GM19328 (cell line): ENCODE results near the gene SRGAP1.

ENCODE experiments used
- ATAC-seq: cut with Tn5 transposase; IDR thresholded peaks from one replicate; pipeline ENCODE4 v1.9.1; 2021; ENCODE audit warnings: mild to moderate bottlenecking, moderate library complexity; ENCODE audit not compliant: unreplicated experiment

Gene SRGAP1

GRCh38 chr12:63844391-63845341 lies at the start of gene SRGAP1:
Gene SRGAP1 (plus strand): TSS chr12:63844700. CDS start chr12:63844817, 117 bp downstream.
- peak; percentile 22 for ATAC-seq

GRCh38 chr12:63795032-63795687 lies 49.3 kb upstream of the SRGAP1 start:
- no peak for ATAC-seq

GRCh38 chr12:63795944-63796343 lies 48.6 kb upstream of the SRGAP1 start:
- no peak for ATAC-seq

GRCh38 chr12:63802012-63802608 lies 42.4 kb upstream of the SRGAP1 start:
- ATAC-seq: no peak

GRCh38 chr12:63804746-63805145 lies 39.8 kb upstream of the SRGAP1 start:
- ATAC-seq: no peak

- ATAC-seq: no peak
These were observed 38.5 kb upstream of the SRGAP1 start for GRCh38 chr12:63805704-63806672.

- ATAC-seq: no peak
These were observed 35.9 kb upstream of the SRGAP1 start for GRCh38 chr12:63808631-63809030.

GRCh38 chr12:63809566-63809965 lies 34.9 kb upstream of the SRGAP1 start:
- no peak for ATAC-seq

- ATAC-seq: no peak
These were observed 33.2 kb upstream of the SRGAP1 start for GRCh38 chr12:63811334-63811733.

- no peak for ATAC-seq
These were observed 32.7 kb upstream of the SRGAP1 start for GRCh38 chr12:63811755-63812154.

GRCh38 chr12:63814146-63814772 lies 30.2 kb upstream of the SRGAP1 start:
- peak; percentile 25 for ATAC-seq

- ATAC-seq: no peak
These were observed 29.0 kb upstream of the SRGAP1 start for GRCh38 chr12:63815482-63815852.

DNA sequence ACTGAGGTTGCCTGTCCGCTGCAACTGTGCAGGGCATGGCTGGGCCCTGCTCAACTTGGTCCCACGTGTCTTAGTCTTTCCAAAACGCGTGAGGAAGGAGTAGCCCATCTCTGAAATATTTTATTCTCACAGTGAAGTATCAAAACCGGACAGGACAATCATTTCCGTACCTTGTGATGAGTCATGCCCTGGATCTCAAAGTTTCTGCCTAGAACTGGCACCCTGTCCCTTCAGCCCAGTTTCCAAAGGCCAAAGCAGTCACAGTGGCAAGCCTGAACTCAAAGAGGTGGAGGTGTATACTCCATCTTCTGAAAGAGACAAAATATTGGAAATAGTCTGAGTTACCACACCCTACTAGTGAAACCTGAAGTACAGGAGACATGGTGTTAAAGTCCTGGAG lies 28.5 kb upstream of the SRGAP1 start:
- no peak for ATAC-seq

GRCh38 chr12:63820427-63820826 lies 24.1 kb upstream of the SRGAP1 start:
- no peak for ATAC-seq

GRCh38 chr12:63821781-63822251 lies 22.7 kb upstream of the SRGAP1 start:
- no peak for ATAC-seq

DNA sequence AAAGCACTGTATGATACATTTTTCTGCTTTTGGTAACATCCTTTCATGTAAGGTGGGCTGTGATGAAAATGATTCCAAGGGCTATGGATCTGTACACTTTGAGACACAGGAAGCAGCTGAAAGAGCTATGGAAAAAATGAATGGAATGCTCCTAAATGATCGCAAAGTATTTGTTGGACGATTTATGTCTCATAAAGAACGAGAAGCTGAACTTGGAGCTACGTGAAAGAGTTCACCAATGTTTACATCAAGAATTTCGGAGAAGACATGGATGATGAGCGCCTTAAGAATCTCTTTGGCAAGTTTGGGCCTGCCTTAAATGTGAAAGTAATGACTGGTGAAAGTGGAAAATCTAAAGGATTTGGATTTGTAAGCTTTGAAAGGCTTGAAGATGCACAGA lies 22.1 kb upstream of the SRGAP1 start:
- no peak for ATAC-seq

DNA sequence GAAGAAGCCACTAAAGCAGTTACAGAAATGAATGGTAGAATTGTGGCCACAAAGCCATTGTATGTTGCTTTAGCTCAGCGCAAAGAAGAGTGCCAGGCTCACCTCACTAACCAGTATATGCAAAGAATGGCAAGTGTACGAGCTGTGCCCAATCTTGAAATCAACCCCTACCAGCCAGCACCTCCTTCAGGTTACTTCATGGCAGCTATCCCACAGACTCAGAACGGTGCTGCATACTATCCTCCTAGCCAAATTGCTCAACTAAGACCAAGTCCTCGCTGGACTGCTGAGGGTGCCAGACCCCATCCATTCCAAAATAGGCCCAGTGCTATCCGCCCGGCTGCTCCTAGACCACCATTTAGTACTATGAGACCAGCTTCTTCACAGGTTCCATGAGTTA lies 21.5 kb upstream of the SRGAP1 start:
- no peak for ATAC-seq

DNA sequence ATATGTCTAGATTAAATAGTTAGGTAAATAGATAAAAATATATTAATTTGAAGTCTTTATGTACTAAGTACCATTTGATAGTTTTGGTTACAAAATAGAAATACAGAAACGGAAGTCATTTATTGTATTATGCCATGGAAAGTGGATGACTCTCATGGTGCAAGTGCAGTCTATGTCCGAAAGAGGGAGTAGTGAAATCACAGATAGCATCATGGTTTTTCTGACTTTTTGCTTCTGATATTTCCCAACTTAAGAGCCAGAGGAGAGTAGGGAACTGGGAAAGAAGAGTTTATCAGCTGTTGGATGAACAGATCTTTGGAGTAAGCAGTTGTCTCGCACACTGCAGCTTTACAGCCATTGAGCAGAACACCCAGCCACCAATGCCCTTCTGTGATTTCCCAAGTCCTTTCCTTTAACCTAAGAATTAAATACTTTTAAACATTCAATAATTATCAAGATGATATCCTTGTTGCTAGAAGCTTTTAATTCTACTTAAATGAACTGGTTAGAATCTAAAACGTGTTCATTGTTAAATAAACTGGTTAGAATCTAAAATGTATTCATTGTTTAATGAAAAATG lies 18.4 kb upstream of the SRGAP1 start:
- no peak for ATAC-seq

DNA sequence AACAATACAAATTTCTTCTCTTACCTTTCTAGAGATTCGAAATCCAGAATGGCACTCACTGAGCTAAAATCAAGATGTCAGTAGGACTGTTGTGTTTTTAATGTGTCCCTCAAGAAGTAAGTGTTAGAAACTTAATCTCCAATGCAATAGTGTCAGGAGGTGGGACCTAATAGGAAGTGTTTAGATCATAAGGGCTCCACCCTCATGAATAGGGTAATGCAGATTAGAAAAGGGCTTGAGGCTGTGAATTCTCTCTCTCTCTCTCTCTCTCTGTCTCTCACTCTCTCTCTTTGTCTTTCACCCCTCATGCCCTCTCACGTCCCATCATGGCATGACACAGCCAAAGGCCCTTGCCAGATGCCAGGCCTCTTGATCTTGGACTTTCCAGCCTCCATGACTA lies 15.6 kb upstream of the SRGAP1 start:
- no peak for ATAC-seq

GRCh38 chr12:63836046-63836445 lies 8.5 kb upstream of the SRGAP1 start:
- no peak for ATAC-seq
